HG03103 (cell line): ENCODE results near the gene SLC9A3.

Experiments used
- ATAC-seq: cut with Tn5 transposase; IDR thresholded peaks from one replicate; pipeline ENCODE4 v1.9.1; 2021; ENCODE audit warnings: low read depth; ENCODE audit not compliant: unreplicated experiment

SLC9A3 gene

DNA sequence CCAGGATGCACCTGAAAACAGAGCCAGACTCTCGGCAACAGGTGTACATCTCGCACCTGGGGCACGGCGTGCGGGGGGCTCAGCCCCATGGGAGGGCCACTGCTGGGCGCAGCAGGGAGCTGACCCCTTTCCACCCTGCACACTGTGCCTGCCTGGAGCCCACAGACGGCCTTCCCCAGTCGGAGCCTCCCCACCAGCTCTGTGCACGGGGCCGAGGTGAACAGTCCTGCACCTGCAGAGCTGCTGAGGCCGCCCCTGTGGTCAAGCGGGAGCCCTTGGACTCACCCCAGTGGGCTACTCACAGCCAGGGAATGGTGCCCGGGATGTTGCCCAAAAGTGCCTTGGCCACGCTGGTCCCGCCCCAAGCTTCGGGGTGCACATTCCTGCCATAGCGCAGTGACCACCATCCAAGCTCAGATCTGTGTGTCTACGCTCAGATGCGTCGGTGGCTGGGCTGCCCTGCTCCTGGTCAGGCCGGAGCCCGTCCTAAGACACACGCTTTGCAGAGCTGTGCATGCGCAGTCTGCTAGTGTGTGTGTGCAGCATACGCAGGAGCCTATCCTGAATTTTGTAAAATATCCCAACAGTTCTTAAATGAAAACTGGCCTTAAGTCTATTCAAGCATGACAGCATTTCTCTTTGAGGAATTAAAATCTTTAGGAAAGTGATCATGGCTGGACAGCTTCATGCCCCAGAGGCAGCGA lies 89.7 kb downstream of the SLC9A3 start:
- ATAC-seq: no peak

DNA sequence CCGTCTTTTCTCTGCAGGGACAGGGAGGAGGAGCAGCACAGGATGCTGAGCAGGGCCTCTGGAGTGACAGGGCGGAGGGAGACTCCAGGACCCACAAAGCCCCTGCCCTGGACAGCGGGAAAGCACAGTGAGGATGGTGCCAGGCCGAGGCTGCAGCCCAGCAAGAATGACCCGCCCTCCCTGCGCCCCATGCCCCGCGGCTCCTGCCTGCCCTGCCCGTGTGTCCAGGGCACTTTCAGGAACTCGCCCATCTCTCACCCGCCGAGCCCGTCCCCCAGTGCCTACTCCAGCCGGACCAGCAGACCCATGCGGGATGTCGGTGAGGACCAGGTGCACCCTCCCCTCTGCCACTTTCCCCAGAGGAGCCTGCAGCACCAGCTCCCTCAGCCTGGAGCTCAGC lies 90.4 kb downstream of the SLC9A3 start:
- ATAC-seq: no peak

DNA sequence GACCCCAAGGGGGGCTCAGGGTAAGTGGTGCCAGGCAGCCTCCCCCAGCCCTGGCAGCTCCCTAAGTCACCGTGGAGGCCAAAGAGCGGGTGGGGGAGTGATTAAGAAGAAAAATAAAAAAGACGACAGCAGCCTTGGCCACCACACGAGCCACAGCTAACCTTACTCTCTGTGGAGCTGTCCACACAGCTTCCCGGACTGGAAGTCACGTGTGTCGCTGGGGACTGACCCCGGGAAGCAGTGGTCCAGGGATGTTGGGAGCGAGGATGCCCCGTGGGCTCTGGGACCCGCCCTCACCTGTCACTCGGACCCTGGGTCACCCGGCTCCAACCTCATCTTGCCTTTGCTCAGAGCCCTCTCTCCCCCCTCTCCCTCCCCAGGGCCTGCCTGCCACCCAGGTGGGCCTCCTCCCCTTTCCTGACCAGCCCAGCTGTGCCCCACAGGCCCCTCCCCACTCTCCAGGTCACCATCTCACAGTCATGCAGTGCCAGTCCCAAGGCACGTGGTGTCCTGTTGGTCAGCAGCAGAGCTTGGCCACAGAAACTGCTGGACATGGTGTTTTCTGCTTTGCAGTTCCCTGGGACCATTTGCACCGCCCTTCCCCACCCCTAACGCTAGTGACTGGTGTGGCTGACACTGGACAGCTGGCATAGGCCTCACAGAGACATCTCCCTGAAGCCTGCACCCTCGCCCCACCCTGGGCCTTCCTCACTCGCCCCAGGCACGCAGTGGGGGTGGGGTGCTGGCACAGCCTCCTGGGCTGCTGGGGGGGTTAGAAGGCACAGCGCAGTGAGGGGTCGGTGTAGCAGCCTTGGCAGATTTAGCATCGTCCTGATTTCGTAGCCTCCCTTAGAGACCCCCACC lies 91.1 kb downstream of the SLC9A3 start:
- ATAC-seq: no peak

DNA sequence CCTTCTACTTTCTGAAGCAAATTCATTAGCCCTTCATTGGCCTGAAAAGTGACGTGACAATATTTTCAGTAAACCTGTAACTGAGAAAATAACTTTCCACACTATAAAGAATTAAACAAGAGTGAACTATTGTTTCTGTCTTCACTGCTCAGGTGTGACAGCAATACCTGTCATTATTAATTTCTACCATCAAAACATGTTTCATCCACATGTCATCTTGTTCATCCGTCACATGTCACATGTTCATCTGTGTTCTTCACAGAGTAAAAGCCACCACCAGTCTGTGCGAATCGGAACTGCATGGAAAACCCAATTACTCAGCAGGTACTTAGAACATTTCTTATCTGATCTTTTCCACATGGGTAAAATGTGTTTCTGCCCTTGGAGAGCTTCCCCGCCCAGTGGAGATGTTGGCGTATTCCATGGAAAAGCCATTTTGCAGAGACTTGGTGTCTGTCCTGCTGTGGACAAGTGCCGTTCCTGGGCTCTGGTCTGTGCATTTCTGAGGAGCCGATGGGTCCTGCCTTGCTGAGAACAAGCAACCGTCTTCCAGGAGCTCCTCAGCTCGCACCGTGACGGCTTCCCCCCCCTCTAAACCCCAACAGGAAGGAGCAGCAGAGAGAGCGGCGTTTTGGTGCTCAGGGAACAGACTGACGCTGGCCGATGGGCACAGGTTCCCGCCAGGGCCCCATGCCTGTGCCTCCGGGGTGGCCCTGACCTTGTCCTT lies 91.9 kb downstream of the SLC9A3 start:
- ATAC-seq: no peak

DNA sequence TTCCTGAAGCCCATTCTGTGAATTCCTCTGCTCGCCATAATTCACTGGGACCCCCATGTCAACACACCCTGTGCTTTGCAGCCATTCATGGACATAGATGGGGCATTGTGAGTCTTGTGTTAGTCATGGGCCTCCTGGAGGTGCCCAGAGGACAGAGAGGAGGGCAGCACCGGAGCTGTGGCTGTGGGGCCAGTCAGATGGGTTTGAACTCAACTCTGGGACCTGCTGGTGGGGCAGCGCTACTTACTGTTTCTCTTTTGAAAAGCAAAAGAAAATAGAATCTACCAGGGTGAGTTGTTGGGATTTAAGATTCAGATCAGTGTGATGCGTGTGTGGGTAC lies 92.6 kb downstream of the SLC9A3 start:
- ATAC-seq: no peak

DNA sequence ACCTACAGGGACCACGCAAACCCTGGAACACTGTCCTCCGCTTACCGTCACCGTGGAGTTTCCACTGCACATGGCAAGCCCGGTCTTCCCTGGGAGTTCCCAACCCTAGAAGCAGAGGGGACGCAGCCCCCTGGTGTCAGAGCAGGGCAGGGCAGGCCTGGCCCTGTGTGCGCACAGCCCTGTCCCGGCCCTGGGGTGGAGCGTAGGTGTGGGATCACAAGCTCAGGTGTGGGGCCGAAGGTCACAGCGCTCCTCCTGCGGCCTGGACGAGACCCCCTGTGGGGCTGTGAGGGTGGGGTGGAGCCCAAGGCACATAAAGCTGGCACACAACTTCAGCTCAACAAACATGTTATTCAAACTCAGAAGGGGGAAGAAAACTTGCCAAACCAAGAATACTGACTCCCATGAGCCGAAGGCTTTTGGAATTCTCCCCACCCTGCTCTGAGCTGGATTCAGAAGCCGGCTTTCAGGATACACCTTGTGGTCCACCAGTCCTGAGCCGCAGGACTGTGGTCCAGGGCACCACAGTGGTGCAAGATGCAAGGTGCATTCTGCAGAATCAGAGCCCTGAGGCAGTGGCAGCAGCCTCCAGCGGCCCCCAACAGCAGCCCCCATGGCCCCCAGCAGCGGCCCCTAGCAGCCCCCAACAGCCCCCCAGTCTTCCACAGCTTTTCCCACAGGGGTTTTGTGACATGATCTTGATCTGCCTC lies 93.1 kb downstream of the SLC9A3 start:
- ATAC-seq: peak; percentile 69

DNA sequence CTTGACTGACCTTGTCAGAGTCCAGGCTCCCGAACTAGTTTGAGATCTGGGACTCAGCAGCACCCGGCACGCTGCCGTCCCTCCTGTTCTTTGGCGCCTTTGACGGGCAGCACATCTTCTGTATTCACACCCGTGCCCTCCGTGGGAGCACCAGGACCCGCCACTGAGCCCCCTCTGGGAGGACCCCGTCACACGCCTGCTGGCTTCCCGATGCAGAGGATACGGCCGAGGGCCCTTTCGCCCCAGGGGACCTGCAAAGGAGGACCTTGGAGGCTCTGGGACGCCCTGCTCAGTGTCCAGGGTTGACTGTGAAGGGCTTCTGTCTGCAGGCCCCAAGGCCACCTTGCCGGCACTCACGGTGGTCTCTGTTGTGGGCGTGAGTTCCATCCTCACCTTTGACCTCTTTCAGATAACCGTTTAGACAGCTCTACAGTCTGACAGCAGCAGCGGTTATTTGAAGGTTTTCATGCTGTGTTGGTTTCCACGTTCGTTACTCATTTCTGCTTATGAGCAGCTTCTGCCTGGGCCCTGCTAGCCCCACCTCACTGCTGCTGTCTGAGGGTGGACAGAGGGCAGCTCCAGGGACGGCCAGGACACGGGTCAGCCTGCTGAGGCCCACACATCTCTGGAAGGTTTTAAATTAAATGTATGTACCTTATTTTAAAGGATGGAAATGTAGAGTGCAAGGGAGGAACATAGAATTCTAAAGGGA lies 93.9 kb downstream of the SLC9A3 start:
- no peak for ATAC-seq

DNA sequence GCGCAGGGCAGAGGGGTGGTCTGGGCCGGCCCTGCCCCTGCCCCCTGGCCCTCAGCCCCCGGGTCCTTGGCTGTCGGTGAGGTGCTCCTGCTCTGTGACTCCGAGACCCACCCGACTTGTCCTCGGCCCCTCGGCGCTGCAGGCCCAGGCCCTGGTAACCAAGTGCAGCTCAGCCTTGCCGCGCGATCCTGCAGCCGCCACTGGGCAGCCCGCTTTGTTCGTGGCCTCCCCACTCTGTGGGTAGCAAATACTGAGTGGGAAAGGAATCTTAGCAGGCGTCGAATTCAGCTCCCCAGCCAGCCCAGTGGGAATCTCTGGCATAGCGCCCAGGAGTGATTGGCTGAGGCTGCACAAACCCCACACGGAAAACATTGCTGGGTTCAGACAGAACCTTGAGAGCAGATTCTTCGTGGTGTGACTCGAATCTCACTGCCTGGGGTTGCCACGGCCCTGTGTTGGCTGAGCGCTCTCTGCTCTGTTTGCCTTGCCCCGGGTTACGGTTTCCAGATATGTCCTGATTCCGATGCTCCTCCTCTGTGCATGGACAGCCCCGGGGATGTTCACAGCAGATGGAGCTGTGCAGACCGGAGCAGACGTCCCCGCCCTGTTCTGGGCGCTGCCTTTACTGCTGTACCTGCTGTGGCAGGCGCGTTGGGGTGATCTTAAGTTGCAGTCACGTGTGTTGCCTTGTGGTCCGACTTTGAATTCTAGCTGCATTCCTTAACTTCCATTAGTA lies 94.6 kb downstream of the SLC9A3 start:
- no peak for ATAC-seq

DNA sequence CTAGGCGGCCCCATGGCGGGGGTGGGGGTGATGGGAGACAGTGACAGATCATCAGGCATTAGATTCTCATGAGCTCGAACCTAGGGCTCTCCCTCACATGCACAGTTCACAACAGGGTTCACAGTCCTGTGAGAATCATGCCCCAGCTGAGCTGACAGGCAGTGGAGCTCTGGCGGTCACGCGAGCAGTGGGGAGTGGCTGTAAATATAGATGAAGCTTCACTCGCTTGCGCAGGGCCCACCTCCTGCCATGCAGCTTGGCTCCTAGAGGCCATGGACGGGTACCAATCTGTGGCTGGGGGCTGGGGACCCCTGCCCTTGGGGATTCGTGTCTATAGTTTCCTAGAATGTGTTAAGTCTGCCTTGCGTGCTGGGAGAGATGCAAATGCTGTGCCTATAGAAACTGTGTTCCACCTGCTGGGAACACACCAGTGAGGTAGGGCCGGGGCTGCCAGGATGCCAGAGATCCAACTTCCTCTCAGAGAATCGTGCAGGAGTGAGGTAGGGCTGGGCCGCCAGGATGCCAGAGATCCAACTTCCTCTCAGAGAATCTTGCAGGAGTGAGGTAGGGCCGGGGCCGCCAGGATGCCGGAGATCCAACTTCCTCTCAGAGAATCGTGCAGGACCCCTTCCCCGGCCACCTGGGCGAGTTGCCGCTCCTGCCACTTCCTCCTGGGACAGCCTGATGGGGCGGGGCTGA lies 95.3 kb downstream of the SLC9A3 start:
- no peak for ATAC-seq

DNA sequence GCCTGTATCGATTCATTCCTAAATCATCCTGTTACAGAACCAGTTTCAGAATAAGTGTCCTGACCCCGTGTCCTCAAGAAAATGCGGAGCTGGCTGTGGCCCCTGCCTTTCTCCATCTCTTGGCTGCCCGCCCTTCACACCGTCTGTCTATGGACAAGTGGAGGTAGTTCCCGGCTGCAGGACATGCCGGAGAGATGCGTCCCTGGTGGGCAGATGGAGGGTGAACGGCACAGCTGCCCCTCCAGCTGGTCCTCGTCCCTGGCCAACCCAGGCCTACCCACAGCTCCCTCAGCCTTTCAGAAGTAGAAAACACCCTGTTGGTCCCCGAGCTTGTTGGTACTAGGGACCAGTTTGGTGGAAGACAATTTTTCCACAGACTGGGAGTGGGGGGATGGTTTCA lies 96.0 kb downstream of the SLC9A3 start:
- no peak for ATAC-seq

DNA sequence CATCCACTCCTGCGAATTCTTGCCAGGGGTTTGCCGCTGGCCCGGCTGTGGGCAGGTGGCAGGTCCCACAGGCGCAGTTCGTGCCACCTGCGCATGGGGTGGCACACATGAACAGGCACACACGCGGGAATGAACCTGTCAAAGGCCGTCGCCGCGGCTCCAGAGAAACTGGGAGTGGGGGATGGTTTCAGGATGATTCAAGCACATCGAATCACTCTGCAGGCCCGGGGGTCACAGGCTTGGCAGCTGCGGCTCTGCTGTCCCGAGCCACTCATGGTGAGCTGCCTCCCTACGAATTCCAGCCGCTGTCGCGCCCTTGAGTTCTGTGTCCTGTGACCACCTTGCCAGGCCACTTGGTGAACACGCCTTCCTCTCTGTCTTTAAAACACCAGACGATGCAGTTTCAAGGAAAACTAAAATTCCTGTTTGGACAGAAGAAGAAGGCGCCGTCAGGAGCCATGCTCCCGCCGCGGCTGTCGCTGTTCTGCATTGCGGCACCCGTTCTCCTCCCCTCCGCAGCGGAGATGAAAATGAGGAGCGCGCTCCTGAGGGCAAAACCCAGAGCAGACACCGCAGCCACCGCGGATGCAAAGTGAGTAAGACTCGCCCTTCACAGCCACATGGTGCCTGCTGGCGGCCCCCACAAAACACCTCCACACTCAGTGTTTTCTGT lies 96.7 kb downstream of the SLC9A3 start:
- ATAC-seq: no peak

DNA sequence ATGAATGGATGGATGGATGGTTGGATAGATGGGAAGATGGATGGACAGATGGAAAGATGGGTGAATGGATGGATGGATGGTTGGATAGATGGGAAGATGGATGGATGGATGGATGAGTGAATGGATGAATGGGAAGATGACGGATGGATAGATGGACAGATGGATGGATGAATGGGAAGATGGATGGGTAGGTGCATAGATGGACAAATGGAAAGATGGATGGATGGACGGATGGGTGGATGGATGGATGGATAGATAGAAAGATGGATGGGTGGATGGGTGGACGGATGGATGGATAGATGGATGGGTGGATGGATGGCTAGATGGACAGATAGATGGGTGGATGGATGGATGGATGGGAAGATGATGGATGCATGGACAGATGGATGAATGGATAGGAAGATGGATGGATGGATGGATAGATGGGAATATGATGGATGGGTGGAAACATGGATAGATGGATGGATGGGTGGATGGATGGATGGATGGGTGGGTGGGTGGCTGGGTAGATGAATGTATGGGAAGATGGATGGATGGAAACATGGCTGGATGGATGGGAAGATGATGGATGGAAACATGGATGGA lies 97.8 kb downstream of the SLC9A3 start:
- no peak for ATAC-seq

DNA sequence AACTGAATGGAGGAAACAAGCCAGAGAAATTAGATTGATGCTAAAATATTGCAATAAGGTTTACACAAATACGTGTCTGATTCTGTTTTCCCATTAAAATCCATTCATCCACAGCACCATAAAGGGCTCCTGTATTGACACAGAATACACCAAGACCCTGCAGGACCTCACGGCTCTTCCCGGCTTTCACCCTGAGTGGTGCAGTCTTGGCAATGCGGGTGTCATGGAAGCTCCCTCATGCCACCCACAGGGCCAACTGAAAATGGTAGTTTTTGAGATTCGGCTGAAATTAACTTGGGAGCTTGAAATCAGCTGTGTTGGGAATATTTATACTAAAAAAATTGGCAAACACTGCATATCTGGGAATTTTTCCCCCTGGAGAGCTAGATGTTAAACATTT lies 98.5 kb downstream of the SLC9A3 start:
- no peak for ATAC-seq

DNA sequence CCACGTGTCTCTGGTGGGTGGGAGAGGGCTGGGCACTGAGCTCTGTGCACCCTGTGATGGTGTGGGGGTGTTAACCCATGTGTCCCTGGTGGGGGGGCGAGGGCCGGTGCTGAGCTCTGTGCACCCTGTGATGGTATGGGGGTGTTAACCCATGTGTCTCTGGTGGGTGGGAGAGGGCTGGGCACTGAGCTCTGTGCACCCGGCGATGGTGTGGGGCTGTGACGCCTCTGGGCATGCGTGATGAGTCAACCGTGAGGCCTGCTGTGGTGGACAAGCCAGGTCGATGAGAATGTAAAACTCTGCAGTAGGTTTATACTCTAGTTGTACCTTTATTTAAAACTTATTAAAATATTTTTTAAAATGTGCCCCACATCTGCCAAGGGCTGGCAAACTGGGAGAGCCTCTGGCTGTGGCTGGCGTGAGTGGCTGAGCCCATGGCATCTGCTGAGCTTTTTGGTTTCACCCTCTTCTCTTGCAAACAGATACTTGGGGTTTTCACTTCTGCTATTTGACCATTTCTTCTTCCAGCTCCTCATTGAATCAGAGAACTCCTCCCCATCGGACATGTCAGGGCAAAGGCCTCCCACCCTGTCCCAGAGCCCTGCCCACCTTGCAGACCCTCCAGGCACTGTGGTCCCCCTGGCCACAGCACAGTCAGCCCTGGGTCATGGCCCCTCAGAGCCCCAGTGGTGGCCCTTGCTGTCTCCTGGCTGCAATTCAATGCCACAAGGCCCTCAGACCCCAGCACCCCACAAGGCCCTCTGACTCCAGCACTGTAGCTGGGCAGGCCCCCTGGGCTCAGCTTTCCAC lies 99.7 kb downstream of the SLC9A3 start:
- peak; percentile 80 for ATAC-seq

DNA sequence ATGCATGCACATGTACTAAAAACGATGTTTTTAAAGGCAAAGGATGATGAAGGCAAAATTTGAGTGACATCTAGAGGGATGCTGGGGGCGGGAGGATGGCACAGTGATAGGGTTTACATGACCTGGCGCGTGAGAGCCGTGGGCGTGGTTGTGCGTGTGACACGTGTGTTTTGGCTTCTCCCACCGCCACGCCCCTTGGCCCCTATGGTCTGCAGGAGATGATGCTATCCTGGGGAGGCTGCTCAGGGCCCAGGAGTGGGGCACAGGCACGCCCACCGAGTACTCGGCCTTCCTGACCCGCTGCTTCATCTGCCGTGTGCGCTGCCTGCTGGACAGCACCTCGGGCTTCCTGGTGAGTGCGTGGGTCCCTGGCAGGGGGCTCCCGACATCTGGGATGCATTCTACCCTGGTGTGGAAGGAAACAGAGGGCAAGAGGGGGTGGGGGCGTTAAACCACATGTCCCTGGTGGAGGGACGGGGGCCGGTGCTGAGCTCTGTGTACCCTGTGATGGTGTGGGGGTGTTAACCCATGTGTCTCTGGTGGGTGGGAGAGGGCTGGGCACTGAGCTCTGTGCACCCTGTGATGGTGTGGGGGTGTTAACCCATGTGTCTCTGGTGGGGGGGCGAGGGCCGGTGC lies 100.5 kb downstream of the SLC9A3 start:
- ATAC-seq: no peak

DNA sequence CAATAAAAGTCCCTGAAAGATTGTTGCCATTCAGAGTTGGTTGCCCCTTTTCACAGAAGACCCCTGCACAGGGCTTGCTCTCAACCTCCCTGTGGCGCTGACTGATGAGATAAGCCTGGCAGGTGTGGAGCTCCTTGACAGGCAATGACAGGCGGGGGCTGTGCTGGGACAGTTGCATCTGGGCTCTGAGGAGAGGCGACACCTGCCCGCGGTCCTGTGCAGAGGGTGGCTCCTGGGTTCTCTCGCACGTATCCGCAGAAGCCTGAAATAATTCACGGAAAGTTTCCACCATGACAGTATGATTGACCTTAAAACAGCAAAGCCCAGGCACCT lies 101.0 kb downstream of the SLC9A3 start:
- ATAC-seq: no peak
